Small intestine (tissue), 7 donors: Measurements from ENCODE around the gene HDGF. TPM values are rescaled to one million over a fixed set of nuclear protein-coding genes. Genes with fewer than 3 reads are reported as not detected.

Source experiments
- DNase-seq, 2 donors: peaks; one replicate each; pipeline versions ENCODE4 v3.0.0 to v3.0.0-alpha.2; 2013
- FAIRE-seq: peaks from 2 replicates; lab custom pipeline; 2012; peaks lifted over from hg19 to GRCh38; lab: Jason Lieb, UNC
- H3K27ac ChIP-seq, 3 donors: one replicate each; pipeline ENCODE4 v1.5.1; 2013; ENCODE audit warnings: low read length in 2 of 3, mild to moderate bottlenecking in 2 of 3, control low read depth in 1 of 3, inconsistent platforms in 1 of 3, low read depth in 1 of 3, moderate library complexity in 1 of 3
- H3K27me3 ChIP-seq, 3 donors: one replicate each; pipeline ENCODE4 v1.6.1; 2013; ENCODE audit warnings: low read length in 3 of 3, inconsistent platforms in 1 of 3; ENCODE audit not compliant: control insufficient read depth in 3 of 3, insufficient read depth in 3 of 3
- H3K36me3 ChIP-seq, 3 donors: one replicate each; pipeline ENCODE4 v1.6.1; 2013; ENCODE audit warnings: low read length in 3 of 3, inconsistent platforms in 1 of 3, low read depth in 1 of 3, mild to moderate bottlenecking in 1 of 3, moderate library complexity in 1 of 3; ENCODE audit not compliant: control insufficient read depth in 3 of 3, insufficient read depth in 2 of 3
- H3K4me1 ChIP-seq, 3 donors: one replicate each; pipeline ENCODE4 v1.6.1; 2013; ENCODE audit warnings: low read length in 2 of 3, inconsistent platforms in 1 of 3, low read depth in 1 of 3, mild to moderate bottlenecking in 1 of 3, moderate library complexity in 1 of 3; ENCODE audit not compliant: control insufficient read depth in 3 of 3, insufficient read depth in 2 of 3
- H3K4me3 ChIP-seq, 3 donors: one replicate each; pipeline ENCODE4 v1.5.1; 2013; ENCODE audit warnings: low read length in 3 of 3, control low read depth in 1 of 3, inconsistent platforms in 1 of 3, low read depth in 1 of 3, mild to moderate bottlenecking in 1 of 3, moderate library complexity in 1 of 3
- H3K9me3 ChIP-seq, 2 donors: one replicate each; pipeline ENCODE4 v1.6.1; 2013; ENCODE audit warnings: low read depth in 1 of 2, low read length in 1 of 2; ENCODE audit not compliant: control insufficient read depth in 2 of 2, insufficient read depth in 1 of 2
- WGBS, 3 donors: extraction: QIAGEN DNeasy Blood & Tissue Kit; methylation state at CpG; one replicate each; pipeline ENCODE4 v1.1.7; 2013; 5-methylcytosine and 5-hydroxymethylcytosine counted together
- polyA plus RNA-seq, 4 donors: library from polyadenylated mRNA; stranded (reverse) in 3 of 4; unstranded in 1 of 4; fragments of 200-250 nt in 3 of 4; fragments of 120-200 nt in 1 of 4; gene quantifications; one replicate each; pipeline versions ENCODE4 v1.2.1 to v1.2.3, GENCODE V29; 2013
- donor health status: healthy with polysubstance abuse.
- donor health status: control.
- donor health status: control.
- donor health status: Bipolar disorder and iron deficiency.
- donor health status: healthy.

The HDGF gene
- polyA plus RNA-seq, 4 donors = 244 to 308 (median 277) TPM

GRCh38 chr1:156742017-156742416, 9.5 kb downstream of the HDGF start:
- Histone ChIP-seq H3K36me3 (peaks cover 13 to 67% (median 21%) of the 10 kb centered on the region in 3 donors), H3K9me3 (no peaks in the 10 kb centered on the region), H3K4me3 (no peak overlapping the region), H3K27me3 (no peaks in the 10 kb centered on the region), H3K4me1 (peaks cover 7 to 28% (median 10%) of the 10 kb centered on the region in 3 donors), H3K27ac (peak overlapping the region in 2 of 3 donors; percentile 90)
- FAIRE-seq = no peak
- DNase-seq = no peak
- WGBS, 3 donors = 72 to 78% (median 75%) methylated on average over 3 of the region's 3 CpGs

GRCh38 chr1:156741481-156741983, 9.9 kb downstream of the HDGF start:
- FAIRE-seq (no peak), DNase-seq (no peak)
- peaks cover 16 to 72% (median 22%) of the 10 kb centered on the region in 3 donors for H3K36me3 ChIP-seq
- no peaks in the 10 kb centered on the region for H3K9me3 ChIP-seq
- peak overlapping the region in 1 of 3 donors; percentile 33 for H3K4me3 ChIP-seq
- peaks cover 6 to 24% (median 7%) of the 10 kb centered on the region in 3 donors for H3K4me1 ChIP-seq
- 43 to 55% (median 47%) methylated on average over 8 of the region's 8 CpGs for WGBS, 3 donors
- H3K27me3 ChIP-seq = no peaks in the 10 kb centered on the region
- peak overlapping the region; percentile 16 to 90 (median 90) for H3K27ac ChIP-seq

- Histone ChIP-seq H3K4me1 (peaks cover under 1 to 19% (median 4%) of the 10 kb centered on the region in 3 donors), H3K27ac (peak within 1 kb of the TSS; percentile 57 to 90 (median 90)), H3K27me3 (no peaks in the 10 kb centered on the region), H3K36me3 (peaks cover 16 to 73% (median 24%) of the 10 kb centered on the region in 3 donors), H3K4me3 (peak within 1 kb of the TSS; percentile 31 to 79 (median 60)), H3K9me3 (no peaks in the 10 kb centered on the region)
- peak; percentile 99 to 100 for DNase-seq
- 0 to 1% (median 1%) methylated on average over 38 of the region's 38 CpGs for WGBS, 3 donors
- no peak for FAIRE-seq
Measured at GRCh38 chr1:156740741-156741480, 10.6 kb downstream of the HDGF start, which contains the start of gene MRPL24. TSS of gene MRPL24 (minus strand) at chr1:156741088. CDS start at chr1:156738704, 2,384 bp downstream.

DNA sequence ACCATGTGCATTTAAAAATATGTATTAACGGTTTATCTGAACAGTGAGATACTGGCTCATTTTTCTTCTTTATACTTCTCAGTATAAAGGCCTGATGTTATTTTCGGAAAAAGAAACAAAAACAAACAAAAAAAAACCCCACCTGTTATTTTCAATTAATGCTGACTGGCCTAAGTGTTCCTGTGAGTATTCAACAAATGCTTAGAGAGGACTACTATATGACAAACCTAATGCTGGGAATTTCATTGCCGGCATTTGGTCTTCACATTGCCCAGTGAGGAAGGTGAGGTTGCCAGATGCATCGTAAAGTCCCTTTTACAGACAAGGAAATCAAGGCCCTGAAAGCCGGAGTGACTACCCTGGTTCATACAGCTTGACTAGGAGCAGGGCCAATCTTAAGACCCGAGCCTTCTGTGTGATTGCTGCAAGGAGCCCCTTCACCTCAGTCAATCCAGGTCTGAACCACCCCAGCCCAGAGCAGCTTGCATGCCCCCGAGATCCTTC, 11.2 kb downstream of the HDGF start:
- Histone ChIP-seq H3K4me1 (peaks cover 0 to 13% (median 3%) of the 10 kb centered on the region in 3 donors), H3K27me3 (no peaks in the 10 kb centered on the region), H3K36me3 (peaks cover 16 to 75% (median 26%) of the 10 kb centered on the region in 3 donors), H3K4me3 (peak overlapping the region; percentile 31 to 79 (median 60)), H3K9me3 (no peaks in the 10 kb centered on the region), H3K27ac (peak overlapping the region; percentile 57 to 71 (median 60))
- WGBS, 3 donors = 8 to 19% (median 11%) methylated on average over 7 of the region's 7 CpGs
- DNase-seq (no peak), FAIRE-seq (no peak)

DNA sequence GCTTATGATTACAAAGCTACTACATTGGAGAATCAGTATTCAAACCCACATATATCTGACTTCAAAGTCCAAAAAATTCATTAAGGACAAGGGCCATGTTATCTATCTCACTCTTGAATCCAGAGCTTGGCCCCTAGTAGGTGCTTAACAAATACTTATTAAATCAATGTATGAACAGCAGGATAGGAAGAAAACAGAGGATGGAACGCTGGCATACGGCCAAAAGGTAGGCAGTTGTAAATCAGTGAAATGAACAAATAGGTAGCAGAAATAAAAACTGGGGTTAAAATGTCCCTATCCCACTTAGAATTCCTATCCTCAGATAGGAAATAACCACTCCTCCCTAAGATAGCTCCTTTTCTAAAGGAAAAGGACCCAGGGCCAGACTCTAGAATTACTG, 12.6 kb downstream of the HDGF start:
- Histone ChIP-seq H3K4me3 (no peak overlapping the region), H3K27me3 (no peaks in the 10 kb centered on the region), H3K9me3 (no peaks in the 10 kb centered on the region), H3K4me1 (peaks cover 0 to 6% (median 3%) of the 10 kb centered on the region in 3 donors), H3K36me3 (peaks cover 9 to 71% (median 17%) of the 10 kb centered on the region in 3 donors), H3K27ac (no peak overlapping the region)
- DNase-seq (no peak), FAIRE-seq (no peak)
- WGBS, 3 donors = 82 to 88% (median 87%) methylated on average over 2 of the region's 2 CpGs

GRCh38 chr1:156738407-156738806, 13.1 kb downstream of the HDGF start:
- FAIRE-seq (no peak), DNase-seq (no peak)
- Histone ChIP-seq H3K4me3 (no peak overlapping the region), H3K36me3 (peaks cover 7 to 70% (median 15%) of the 10 kb centered on the region in 3 donors), H3K9me3 (no peaks in the 10 kb centered on the region), H3K27me3 (no peaks in the 10 kb centered on the region), H3K27ac (no peak overlapping the region), H3K4me1 (peaks cover 0 to 6% (median 3%) of the 10 kb centered on the region in 3 donors)
- WGBS, 3 donors = 88 to 92% (median 89%) methylated on average over 10 of the region's 10 CpGs

DNA sequence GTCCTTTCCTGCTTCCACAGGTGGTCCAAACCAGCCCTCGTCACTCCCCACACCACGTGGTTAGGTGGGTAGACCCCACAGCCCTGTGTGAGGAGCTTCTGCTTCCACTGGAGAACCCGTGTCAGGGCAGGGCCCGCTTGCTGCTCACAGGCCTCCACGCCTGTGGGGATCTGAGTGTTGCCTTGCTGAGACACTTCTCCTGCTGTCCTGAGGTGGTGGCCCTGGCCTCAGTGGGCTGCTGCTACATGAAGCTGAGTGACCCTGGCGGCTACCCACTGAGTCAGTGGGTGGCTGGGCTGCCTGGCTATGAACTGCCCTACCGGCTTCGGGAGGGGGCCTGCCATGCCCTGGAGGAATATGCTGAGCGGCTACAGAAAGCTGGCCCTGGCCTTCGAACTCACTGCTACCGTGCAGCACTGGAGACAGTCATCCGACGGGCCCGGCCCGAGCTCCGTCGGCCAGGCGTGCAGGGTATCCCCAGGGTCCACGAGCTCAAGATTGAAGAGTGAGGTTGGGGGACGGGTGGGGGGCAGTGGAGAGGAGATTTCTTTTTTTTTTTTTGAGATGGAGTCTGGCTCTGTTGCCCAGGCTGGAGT, 17.4 kb downstream of the HDGF start:
- no peak for DNase-seq
- Histone ChIP-seq H3K4me3 (no peak overlapping the region), H3K27ac (no peak overlapping the region), H3K27me3 (no peaks in the 10 kb centered on the region), H3K4me1 (peaks cover 0 to 10% (median 0%) of the 10 kb centered on the region in 3 donors), H3K36me3 (peaks cover 5 to 65% (median 7%) of the 10 kb centered on the region in 3 donors), H3K9me3 (no peaks in the 10 kb centered on the region)
- no peak for FAIRE-seq
- WGBS, 3 donors = 93 to 97% (median 95%) methylated on average over 20 of the region's 20 CpGs
